Measurements from ENCODE around the gene MOXD1. TPM values are rescaled to one million over a fixed set of nuclear protein-coding genes. Genes with fewer than 3 reads are reported as not detected.

The MOXD1 gene
- total and polyA plus RNA-seq, 2 of the 8 experiments (the other 6 are each of a cell fraction or from before 2014, with no cell fraction given), result 1.6 to 3.5 TPM

- no peak overlapping the region for H4K91ac ChIP-seq (replicated peaks; ENCODE audit: insufficient read length, low read length)
- H2AK5ac ChIP-seq (ENCODE audit: low read depth, low read length), result no peak overlapping the region
- CTCF ChIA-PET (ENCODE audit: partially characterized antibody), result no interaction called here
- H3K4me3 ChIP-seq (ENCODE audit: extremely low read depth in 1 of 4, insufficient read depth in 2 of 4, low read depth in 3 of 4, low read length in 4 of 4), result no peak overlapping the region
- H4K8ac ChIP-seq (ENCODE audit: extremely low read depth, insufficient read depth, low read length), result no peak overlapping the region
- no peak overlapping the region for H3K27ac ChIP-seq (ENCODE audit: low read depth, low read length)
- H3K4ac ChIP-seq (replicated peaks; ENCODE audit: insufficient read length, low read depth, low read length), result no peak overlapping the region
- no peak overlapping the region for H4K5ac ChIP-seq (ENCODE audit: insufficient read length, low read depth, low read length)
- no peak overlapping the region for H2BK20ac ChIP-seq (ENCODE audit: low read length)
- H3K79me2 ChIP-seq (ENCODE audit: control insufficient read depth in 1 of 2, insufficient read depth in 2 of 2, low read length in 2 of 2), result no peaks in the 10 kb centered on the region
- no peak for FAIRE-seq
- WGBS, 2 experiments (ENCODE audit: extremely low coverage in 1 of 2, insufficient coverage in 1 of 2, insufficient read length in 1 of 2, insufficient replicate concordance in 2 of 2, low coverage in 1 of 2, low lambda C conversion rate in 2 of 2, missing lambda C conversion rate in 1 of 2), result 80% methylated on average over 3 of the region's 3 CpGs; no CpG with 5 or more reads in 1 of the 2 experiments
- no peak overlapping the region for H3K56ac ChIP-seq (replicated peaks; ENCODE audit: insufficient read length, low read depth, low read length)
- H3K23ac ChIP-seq (ENCODE audit: insufficient read length), result no peak overlapping the region
- no peak for DNase-seq (ENCODE audit: low read depth in 1 of 2, low spot score in 2 of 2)
- no peak overlapping the region for H3K14ac ChIP-seq (ENCODE audit: insufficient read length)
- H3K27me3 ChIP-seq (replicated peaks in 1 of 4; ENCODE audit: control insufficient read depth in 3 of 4, extremely low read depth in 1 of 4, insufficient read depth in 3 of 4, low read length in 3 of 4), result no peaks in the 10 kb centered on the region
- no peak overlapping the region for H2BK5ac ChIP-seq (ENCODE audit: low read depth, low read length)
- H4K20me1 ChIP-seq (replicated peaks in 1 of 2; ENCODE audit: control insufficient read depth in 1 of 2, insufficient read depth in 2 of 2, low read length in 2 of 2), result no peaks in the 10 kb centered on the region
- H3K9ac ChIP-seq (replicated peaks in 1 of 4; ENCODE audit: extremely low read depth in 1 of 4, low read depth in 3 of 4, low read length in 3 of 4), result no peak overlapping the region
- H3K18ac ChIP-seq (ENCODE audit: extremely low read depth, low read length), result no peak overlapping the region
- no peaks in the 10 kb centered on the region for H3K4me1 ChIP-seq (replicated peaks in 1 of 4; ENCODE audit: control insufficient read depth in 3 of 4, insufficient read depth in 4 of 4, low read length in 3 of 4)
- H2AFZ ChIP-seq (ENCODE audit: low read length), result no peak overlapping the region
- H2BK12ac ChIP-seq (ENCODE audit: low read depth, low read length), result no peak overlapping the region
- H3K79me1 ChIP-seq (ENCODE audit: low read depth, low read length), result no peaks in the 10 kb centered on the region
- H2BK15ac ChIP-seq (ENCODE audit: low read length), result no peak overlapping the region
- H2BK120ac ChIP-seq (replicated peaks; ENCODE audit: low read depth, low read length), result no peak overlapping the region
- POLR2A ChIA-PET (ENCODE audit: partially characterized antibody), result no interaction called here
- no peak overlapping the region for H3K4me2 ChIP-seq (ENCODE audit: insufficient read depth in 1 of 2, low read depth in 2 of 2, low read length in 2 of 2)
- H3K9me3 ChIP-seq (ENCODE audit: insufficient read depth in 2 of 2, low read depth in 1 of 2, low read length in 1 of 2), result no peaks in the 10 kb centered on the region
- H3K36me3 ChIP-seq (ENCODE audit: control insufficient read depth in 2 of 4, insufficient read depth in 4 of 4, low read length in 3 of 4), result no peaks in the 10 kb centered on the region
- H3K23me2 ChIP-seq (ENCODE audit: low read depth, low read length), result no peaks in the 10 kb centered on the region
- no peak for TF ChIP-seq KDM1A (IDR thresholded peaks at IDR 0.05; ENCODE audit: borderline replicate concordance, low read length)
- no peak for TF ChIP-seq EZH2 (IDR thresholded peaks at IDR 0.05; ENCODE audit: low read depth, low read length, severe bottlenecking)
- TF ChIP-seq POLR2A (IDR thresholded peaks at IDR 0.05; ENCODE audit: control extremely low read depth in 1 of 2, low read depth in 2 of 2, low read length in 2 of 2), result no peak
- TF ChIP-seq JUN (IDR thresholded peaks at IDR 0.05; ENCODE audit: low read depth, low read length), result no peak
- TF ChIP-seq SIN3A (conservative IDR thresholded peaks at IDR 0.05 in 1 of 2, IDR thresholded peaks at IDR 0.05 in 1 of 2; ENCODE audit: low read depth in 1 of 2, low read length in 2 of 2), result no peak
- TF ChIP-seq NANOG (IDR thresholded peaks at IDR 0.05; ENCODE audit: insufficient read depth, low read depth, low read length, poor library complexity, severe bottlenecking), result no peak
- TF ChIP-seq ZNF274 (IDR thresholded peaks at IDR 0.05; ENCODE audit: borderline replicate concordance, extremely low read depth, low read length), result no peak
- no peak for TF ChIP-seq KDM5A (IDR thresholded peaks at IDR 0.05; ENCODE audit: low read length)
- TF ChIP-seq RFX5 (IDR thresholded peaks at IDR 0.05; ENCODE audit: borderline replicate concordance, low read depth, low read length), result no peak
- TF ChIP-seq SIX5 (IDR thresholded peaks at IDR 0.05; ENCODE audit: low read depth, low read length), result no peak
- TF ChIP-seq SRF (IDR thresholded peaks at IDR 0.05; ENCODE audit: low read depth, low read length), result no peak
- TF ChIP-seq POU5F1 (IDR thresholded peaks at IDR 0.05; ENCODE audit: low read depth, low read length), result no peak
- TF ChIP-seq ATF3 (IDR thresholded peaks at IDR 0.05; ENCODE audit: insufficient read depth, low read depth, low read length), result no peak
- TF ChIP-seq TEAD4 (IDR thresholded peaks at IDR 0.05; ENCODE audit: low read depth, low read length), result no peak
- TF ChIP-seq EP300 (IDR thresholded peaks at IDR 0.05; ENCODE audit: borderline replicate concordance in 1 of 2, low read depth in 2 of 2, low read length in 2 of 2), result no peak
These were observed 22.6 kb upstream of the MOXD1 start for GRCh38 chr6:132423839-132424238.
